PC-9 (cell line): ENCODE data around the gene INVS. TPM values are rescaled to one million over a fixed set of nuclear protein-coding genes. Genes with fewer than 3 reads are reported as not detected.

ENCODE experiments used
- BruUV-seq: library from RNA; stranded (reverse); fragments of 400-500 nt; replicated peaks from 2 replicates; lab custom pipeline; 2021; lab: Mats Ljungman, UMichigan
- CTCF ChIA-PET: fragments of 300-600 bp; sonication (Branson Sonifier 250); formaldehyde crosslinking; loops from one replicate; lab custom pipeline; 2022; ENCODE audit warnings: antibody characterized with exemption; lab: Charles Lee
- POLR2A ChIA-PET: fragments of 300-600 bp; sonication (Branson Sonifier 250); formaldehyde crosslinking; loops from one replicate; lab custom pipeline; 2022; ENCODE audit warnings: antibody characterized with exemption; ENCODE audit not compliant: unreplicated experiment; lab: Charles Lee
- DNase-seq, 2 experiments: peaks; one replicate each; pipeline versions ENCODE4 v3.0.0 to v3.0.0-alpha.2; 2015 to 2022; ENCODE audit warnings: mixed read lengths in 1 of 2
- H2AFZ ChIP-seq: fragments of 200-600 bp; sonication (generic); 2 replicates; pipeline ENCODE4 v1.8.1; 2017; ENCODE audit warnings: antibody characterized with exemption
- H3F3A ChIP-seq: fragments of 200-600 bp; sonication (generic); 2 replicates; pipeline ENCODE4 v1.8.1; 2017; ENCODE audit warnings: antibody characterized with exemption, mild to moderate bottlenecking, low read depth; ENCODE audit not compliant: insufficient read depth
- H3K27ac ChIP-seq: fragments of 200-600 bp; sonication (generic); 2 replicates; pipeline ENCODE4 v1.6.1; 2016; ENCODE audit warnings: mixed run types
- H3K27me3 ChIP-seq: fragments of 200-600 bp; sonication (generic); 2 replicates; pipeline ENCODE4 v1.6.1; 2016; ENCODE audit warnings: low read depth, mixed run types; ENCODE audit not compliant: insufficient read depth
- H3K36me3 ChIP-seq: fragments of 200-600 bp; sonication (generic); 2 replicates; pipeline ENCODE4 v1.6.1; 2016; ENCODE audit warnings: low read depth, mixed run types
- H3K4me1 ChIP-seq: fragments of 200-600 bp; sonication (generic); replicated peaks from 2 replicates; pipeline ENCODE4 v1.6.1; 2016; ENCODE audit warnings: mixed run types; ENCODE audit not compliant: insufficient read depth
- H3K4me2 ChIP-seq: fragments of 200-600 bp; sonication (generic); 2 replicates; pipeline ENCODE4 v1.6.1; 2017; ENCODE audit warnings: mixed run types
- H3K4me3 ChIP-seq: fragments of 200-600 bp; sonication (generic); 2 replicates; pipeline ENCODE4 v1.6.1; 2016; ENCODE audit warnings: mixed run types
- H3K79me2 ChIP-seq: fragments of 200-600 bp; sonication (generic); 2 replicates; pipeline ENCODE4 v1.6.1; 2017; ENCODE audit warnings: low read depth, mixed run types
- H3K9me2 ChIP-seq: fragments of 200-600 bp; sonication (generic); 2 replicates; pipeline ENCODE4 v1.8.1; 2017; ENCODE audit warnings: mild to moderate bottlenecking; ENCODE audit not compliant: insufficient read depth
- H3K9me3 ChIP-seq: fragments of 200-600 bp; sonication (generic); 2 replicates; pipeline ENCODE4 v1.8.1; 2016; ENCODE audit warnings: low read depth; ENCODE audit not compliant: insufficient read depth
- H4K20me1 ChIP-seq: fragments of 200-600 bp; sonication (generic); 2 replicates; pipeline ENCODE4 v1.8.1; 2017; ENCODE audit not compliant: insufficient read depth
- EZH2 ChIP-seq: fragments of 200-600 bp; sonication (generic); IDR thresholded peaks from 2 replicates; pipeline ENCODE4 v1.8.0; 2017; ENCODE audit warnings: antibody characterized with exemption, low read depth
- intact Hi-C: fragments of 100-400 bp; cut with micrococcal nuclease; formaldehyde crosslinking; loops from one replicate; pipeline ENCODE4 v1.10.0; 2022; ENCODE audit not compliant: unreplicated experiment
- total RNA-seq: library from RNA; stranded (reverse); gene quantifications from 2 replicates; pipeline ENCODE4 v1.2.3, GENCODE V29; 2021
- TF ChIP-seq, protein P1 (sequence below): fragments of 200-600 bp; sonication (generic); conservative IDR thresholded peaks from 2 replicates; pipeline ENCODE4 v1.6.1; 2017; ENCODE audit warnings: mixed run types, antibody characterized with exemption, mild to moderate bottlenecking, moderate library complexity

The INVS gene
- total RNA-seq, 1 experiment from 2014 or later: 24.0 TPM

DNA sequence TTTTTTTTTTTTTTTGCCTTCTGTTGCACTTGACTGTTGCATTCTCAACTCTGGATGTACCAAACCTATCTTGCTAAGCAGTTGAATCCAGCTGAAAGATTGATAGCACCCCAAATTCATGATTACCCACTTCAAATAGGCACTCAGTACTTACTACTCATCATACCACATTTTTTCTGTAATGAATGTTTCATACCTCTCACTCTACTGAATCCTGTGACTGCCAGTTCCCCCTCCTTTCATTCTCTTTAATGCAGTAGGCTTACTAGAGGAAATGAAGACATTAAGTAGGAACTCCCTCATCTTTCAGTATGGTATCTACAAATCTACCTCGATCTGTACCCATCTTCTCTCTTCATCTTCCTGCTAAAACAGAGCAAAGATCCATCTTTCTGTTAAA lies 6.8 kb downstream of the INVS start:
- Histone ChIP-seq H3K79me2 (no peaks in the 10 kb centered on the region), H3K9me2 (no peaks in the 10 kb centered on the region), H3F3A (no peaks in the 10 kb centered on the region), H3K4me2 (no peak overlapping the region), H3K4me3 (no peak overlapping the region), H3K4me1 (no peaks in the 10 kb centered on the region), H2AFZ (no peak overlapping the region), H3K27ac (no peak overlapping the region), H3K27me3 (no peaks in the 10 kb centered on the region), H4K20me1 (no peaks in the 10 kb centered on the region), H3K36me3 (peaks cover 13% of the 10 kb centered on the region), H3K9me3 (no peaks in the 10 kb centered on the region)
- intact Hi-C loops: no loop called here
- TF ChIP-seq, protein P1, sequence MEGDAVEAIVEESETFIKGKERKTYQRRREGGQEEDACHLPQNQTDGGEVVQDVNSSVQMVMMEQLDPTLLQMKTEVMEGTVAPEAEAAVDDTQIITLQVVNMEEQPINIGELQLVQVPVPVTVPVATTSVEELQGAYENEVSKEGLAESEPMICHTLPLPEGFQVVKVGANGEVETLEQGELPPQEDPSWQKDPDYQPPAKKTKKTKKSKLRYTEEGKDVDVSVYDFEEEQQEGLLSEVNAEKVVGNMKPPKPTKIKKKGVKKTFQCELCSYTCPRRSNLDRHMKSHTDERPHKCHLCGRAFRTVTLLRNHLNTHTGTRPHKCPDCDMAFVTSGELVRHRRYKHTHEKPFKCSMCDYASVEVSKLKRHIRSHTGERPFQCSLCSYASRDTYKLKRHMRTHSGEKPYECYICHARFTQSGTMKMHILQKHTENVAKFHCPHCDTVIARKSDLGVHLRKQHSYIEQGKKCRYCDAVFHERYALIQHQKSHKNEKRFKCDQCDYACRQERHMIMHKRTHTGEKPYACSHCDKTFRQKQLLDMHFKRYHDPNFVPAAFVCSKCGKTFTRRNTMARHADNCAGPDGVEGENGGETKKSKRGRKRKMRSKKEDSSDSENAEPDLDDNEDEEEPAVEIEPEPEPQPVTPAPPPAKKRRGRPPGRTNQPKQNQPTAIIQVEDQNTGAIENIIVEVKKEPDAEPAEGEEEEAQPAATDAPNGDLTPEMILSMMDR: no peak
- no peak for TF ChIP-seq EZH2
- DNase-seq: no peak
- ChIA-PET CTCF (no interaction called here), POLR2A (no interaction called here)
- BruUV-seq: no TSS peak

DNA sequence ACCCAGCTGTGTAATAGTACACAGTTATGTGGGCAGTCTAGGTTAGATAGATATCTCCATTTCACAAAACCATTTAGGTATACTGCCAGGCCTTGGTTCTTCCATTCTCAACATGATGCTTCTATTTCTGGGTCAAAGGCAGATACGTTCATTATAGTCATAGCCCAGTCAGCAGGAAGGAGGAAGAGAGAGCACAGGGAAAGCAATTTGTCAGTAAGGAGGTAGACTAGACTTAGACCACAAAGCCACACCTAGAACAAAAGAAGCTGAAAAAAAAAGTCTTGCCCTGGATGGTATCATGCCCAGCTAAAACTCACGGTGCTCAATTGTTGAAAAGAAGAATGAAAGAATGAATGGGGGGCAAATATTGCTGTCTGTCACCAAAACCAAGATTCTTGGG lies 7.6 kb downstream of the INVS start:
- H4K20me1 ChIP-seq: no peaks in the 10 kb centered on the region
- no peaks in the 10 kb centered on the region for H3F3A ChIP-seq
- peaks cover 11% of the 10 kb centered on the region for H3K36me3 ChIP-seq
- no peak overlapping the region for H3K4me2 ChIP-seq
- TF ChIP-seq EZH2: no peak
- TF ChIP-seq, protein P1: no peak
- H3K27me3 ChIP-seq: no peaks in the 10 kb centered on the region
- H3K4me3 ChIP-seq: no peak overlapping the region
- no peaks in the 10 kb centered on the region for H3K4me1 ChIP-seq
- H3K9me2 ChIP-seq: no peaks in the 10 kb centered on the region
- no peaks in the 10 kb centered on the region for H3K79me2 ChIP-seq
- ChIA-PET POLR2A (interaction anchor here (0.6 kb wide), 1 partner anchor 63 kb away, joined by 7 read pairs; no protein-coding TSS in a partner anchor), CTCF (interaction anchor here (0.7 kb wide), 1 partner anchor 35 kb away, joined by 3 read pairs; no protein-coding TSS in a partner anchor)
- no peak overlapping the region for H3K27ac ChIP-seq
- intact Hi-C loops: no loop called here
- DNase-seq: no peak
- H3K9me3 ChIP-seq: no peaks in the 10 kb centered on the region
- no peak overlapping the region for H2AFZ ChIP-seq
- BruUV-seq: no TSS peak

DNA sequence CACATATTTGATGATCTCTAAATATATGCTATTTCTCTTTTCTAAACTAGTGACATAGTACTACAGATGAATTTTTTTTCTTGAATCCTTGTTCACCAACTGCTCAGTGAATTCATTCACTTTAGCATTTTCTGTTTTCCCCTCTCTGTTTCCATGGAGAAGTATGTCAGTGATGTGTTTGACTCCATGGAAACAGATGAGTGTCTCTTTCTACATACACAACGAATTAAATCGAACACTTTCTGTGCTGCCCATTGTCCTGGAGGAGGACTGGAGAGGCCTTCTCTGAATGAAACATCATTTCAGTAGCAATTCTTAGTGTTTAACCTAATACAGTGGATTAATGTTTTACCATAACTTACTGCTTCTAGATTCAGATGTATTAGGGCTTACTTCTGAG lies 9.5 kb downstream of the INVS start:
- intact Hi-C loops: no loop called here
- no TSS peak for BruUV-seq
- TF ChIP-seq EZH2: no peak
- TF ChIP-seq, protein P1: no peak
- Histone ChIP-seq H3K4me2 (no peak overlapping the region), H3K79me2 (no peaks in the 10 kb centered on the region), H3K36me3 (peaks cover 8% of the 10 kb centered on the region), H3K27ac (no peak overlapping the region), H3K9me3 (no peaks in the 10 kb centered on the region), H3K9me2 (no peaks in the 10 kb centered on the region), H2AFZ (no peak overlapping the region), H3K4me1 (no peaks in the 10 kb centered on the region), H3F3A (no peaks in the 10 kb centered on the region), H3K27me3 (no peaks in the 10 kb centered on the region), H4K20me1 (no peaks in the 10 kb centered on the region), H3K4me3 (no peak overlapping the region)
- CTCF ChIA-PET: no interaction called here
- DNase-seq: no peak
- POLR2A ChIA-PET: no interaction called here
